ENCODE data around the gene SCN3B.

SCN3B gene

GRCh38 chr11:123581651-123582399 is 72.6 kb downstream of the SCN3B start:
- DNase-seq, result no peak
- intact Hi-C loops (cut with DNase I), result no loop called here

DNA sequence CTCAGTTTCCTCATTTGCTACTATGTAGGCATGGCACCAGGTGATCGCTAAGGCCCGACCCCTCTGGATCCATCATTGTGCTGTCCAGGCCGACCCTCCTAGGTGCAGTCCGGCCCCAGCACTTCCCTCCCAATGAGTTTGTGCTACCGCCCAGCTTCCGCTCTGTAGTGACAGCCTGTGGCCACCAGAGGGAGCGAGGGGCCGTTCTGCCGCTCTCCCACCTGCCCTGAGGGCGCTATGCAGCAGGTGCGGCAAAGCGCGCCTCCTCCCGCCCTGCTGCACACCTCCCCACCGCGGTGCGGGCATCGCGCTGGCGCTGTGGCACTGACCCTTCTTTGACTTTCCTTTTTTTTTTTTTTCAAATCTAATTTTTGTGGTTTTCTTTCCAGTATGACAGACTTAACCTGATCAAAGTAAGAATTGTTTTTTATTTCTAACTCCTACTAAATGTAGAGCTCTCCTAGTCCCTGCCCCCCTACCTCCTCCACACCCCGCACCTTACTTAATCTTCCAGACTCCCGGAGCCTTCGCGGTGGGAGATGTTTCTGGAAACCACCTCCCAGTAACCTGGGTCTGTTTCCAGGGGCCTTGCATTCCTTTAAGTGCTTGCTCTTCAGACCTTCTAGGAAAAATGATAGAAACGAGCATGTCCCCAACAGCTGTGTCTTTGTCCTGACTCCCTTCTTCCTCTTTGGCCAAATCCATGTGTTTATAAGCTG is 73.7 kb downstream of the SCN3B start:
- intact Hi-C loops (cut with DNase I), result no loop called here
- DNase-seq, result peak; percentile 37 to 85 (median 70)

GRCh38 chr11:123580137-123580536 is 74.3 kb downstream of the SCN3B start:
- intact Hi-C loops (cut with DNase I), result no loop called here
- no peak for DNase-seq

- DNase-seq, result no peak
- intact Hi-C loops (cut with DNase I), result no loop called here
Observed at GRCh38 chr11:123579482-123579812, 75.0 kb downstream of the SCN3B start.

Measured in head of caudate nucleus (tissue), 42 donors.